ENCODE measurements around the gene C16orf96. TPM values are rescaled to one million over a fixed set of nuclear protein-coding genes. Genes with fewer than 3 reads are reported as not detected.

Gene C16orf96
- total and polyA plus RNA-seq, 2 of the 8 experiments (the other 6 are each of a cell fraction or from before 2014, with no cell fraction given) = 1.0 to 1.3 TPM

- Histone ChIP-seq H2BK5ac (ENCODE audit: low read depth, low read length) (no peak overlapping the region), H4K8ac (ENCODE audit: extremely low read depth, insufficient read depth, low read length) (no peak overlapping the region), H3K79me2 (ENCODE audit: control insufficient read depth in 1 of 2, insufficient read depth in 2 of 2, low read length in 2 of 2) (peaks cover 3 to 18% of the 10 kb centered on the region in 2 experiments; a peak in 2 of 4 replicates), H2AFZ (ENCODE audit: low read length) (no peak overlapping the region), H3K23me2 (ENCODE audit: low read depth, low read length) (no peaks in the 10 kb centered on the region; the same call in 1 of the 2 replicates), H3K27me3 (replicated peaks in 1 of 4; ENCODE audit: control insufficient read depth in 3 of 4, extremely low read depth in 1 of 4, insufficient read depth in 3 of 4, low read length in 3 of 4) (no peaks in the 10 kb centered on the region), H4K91ac (replicated peaks; ENCODE audit: insufficient read length, low read length) (no peak overlapping the region), H3K23ac (ENCODE audit: insufficient read length) (no peak overlapping the region), H4K20me1 (replicated peaks in 1 of 2; ENCODE audit: control insufficient read depth in 1 of 2, insufficient read depth in 2 of 2, low read length in 2 of 2) (peaks cover 0 to 11% of the 10 kb centered on the region in 2 experiments), H3K9ac (replicated peaks in 1 of 4; ENCODE audit: extremely low read depth in 1 of 4, low read depth in 3 of 4, low read length in 3 of 4) (no peak overlapping the region), H4K5ac (ENCODE audit: insufficient read length, low read depth, low read length) (no peak overlapping the region), H3K56ac (replicated peaks; ENCODE audit: insufficient read length, low read depth, low read length) (no peak overlapping the region), H3K79me1 (ENCODE audit: low read depth, low read length) (peaks cover 5% of the 10 kb centered on the region), H3K14ac (ENCODE audit: insufficient read length) (no peak overlapping the region), H3K4ac (replicated peaks; ENCODE audit: insufficient read length, low read depth, low read length) (no peak overlapping the region), H3K9me3 (ENCODE audit: insufficient read depth in 2 of 2, low read depth in 1 of 2, low read length in 1 of 2) (no peaks in the 10 kb centered on the region), H2BK120ac (replicated peaks; ENCODE audit: low read depth, low read length) (no peak overlapping the region), H2BK20ac (ENCODE audit: low read length) (no peak overlapping the region), H3K4me3 (ENCODE audit: extremely low read depth in 1 of 4, insufficient read depth in 2 of 4, low read depth in 3 of 4, low read length in 4 of 4) (no peak overlapping the region), H3K27ac (ENCODE audit: low read depth, low read length) (no peak overlapping the region), H3K18ac (ENCODE audit: extremely low read depth, low read length) (no peak overlapping the region), H3K4me2 (ENCODE audit: insufficient read depth in 1 of 2, low read depth in 2 of 2, low read length in 2 of 2) (no peak overlapping the region), H2BK12ac (ENCODE audit: low read depth, low read length) (no peak overlapping the region), H3K4me1 (replicated peaks in 1 of 4; ENCODE audit: control insufficient read depth in 3 of 4, insufficient read depth in 4 of 4, low read length in 3 of 4) (peaks cover 4 to 25% (median 21%) of the 10 kb centered on the region in 4 experiments), H2BK15ac (ENCODE audit: low read length) (peak overlapping the region; percentile 83; the same call in 1 of the 2 replicates), H3K36me3 (ENCODE audit: control insufficient read depth in 2 of 4, insufficient read depth in 4 of 4, low read length in 3 of 4) (no peaks in the 10 kb centered on the region), H2AK5ac (ENCODE audit: low read depth, low read length) (no peak overlapping the region)
- TF ChIP-seq CHD2 (IDR thresholded peaks at IDR 0.05; ENCODE audit: low read length) (no peak), SUZ12 (IDR thresholded peaks at IDR 0.05; ENCODE audit: low read length) (no peak), SRF (IDR thresholded peaks at IDR 0.05; ENCODE audit: low read depth, low read length) (no peak), KDM5A (IDR thresholded peaks at IDR 0.05; ENCODE audit: low read length) (no peak), GABPA (IDR thresholded peaks at IDR 0.05; ENCODE audit: borderline replicate concordance, insufficient read depth, low read length) (no peak), CBX8 (IDR thresholded peaks at IDR 0.05; ENCODE audit: borderline replicate concordance, low read depth, low read length) (no peak), POLR2AphosphoS5 (IDR thresholded peaks at IDR 0.05; ENCODE audit: low read depth, low read length) (no peak)
- ChIA-PET CTCF (ENCODE audit: partially characterized antibody) (interaction anchor here (1.0 to 35.4 kb wide), 8 partner anchors 15 to 126 kb away, joined by 3 to 968 read pairs (median 6); partner anchors contain the start of genes C16orf96, CDIP1 and MGRN1), POLR2A (ENCODE audit: partially characterized antibody) (interaction anchor here (1.0 to 2.6 kb wide), 7 partner anchors 9 to 92 kb away, joined by 3 to 11 read pairs (median 4); partner anchors contain the start of gene CDIP1)
- DNase-seq (ENCODE audit: low read depth in 1 of 2, low spot score in 2 of 2) (no peak), FAIRE-seq (no peak)
These were observed 31.6 kb upstream of the C16orf96 start for GRCh38 chr16:4524571-4524970.

Measured in H1 (cell line).